Testis (tissue), 2 donors: ENCODE data around the gene SLC25A12.

Source experiments
- CTCF ChIP-seq, 3 experiments: fragments of 450-650 bp in 2 of 3; fragments of 200-600 bp in 1 of 3; sonication (generic) in 1 of 3; IDR thresholded peaks; one replicate each; pipeline ENCODE4 v1.5.1; 2016 to 2019; ENCODE audit warnings: antibody characterized with exemption in 3 of 3, mild to moderate bottlenecking in 2 of 3, moderate library complexity in 1 of 3
- POLR2A ChIP-seq: fragments of 450-650 bp; IDR thresholded peaks from one replicate; pipeline ENCODE4 v1.6.1; 2017; ENCODE audit warnings: antibody characterized with exemption, mild to moderate bottlenecking, moderate library complexity

GRCh38 chr2:171785450-171785849, 108.6 kb downstream of the SLC25A12 start:
- no peak for TF ChIP-seq CTCF (IDR thresholded peaks at IDR 0.05)
- TF ChIP-seq POLR2A: no peak
